GM12878 (cell line): ENCODE results near the gene BCKDHA. TPM values are rescaled to one million over a fixed set of nuclear protein-coding genes. Genes with fewer than 3 reads are reported as not detected.

Source experiments
- ATAC-seq: fragments of 200-7000 bp; cut with Tn5 transposase; 3 replicates; pipeline ENCODE4 v1.9.1; 2020; ENCODE audit warnings: mild to moderate bottlenecking, moderate library complexity
- BruUV-seq: library from RNA; stranded (reverse); fragments of 400-500 nt; replicated peaks from 2 replicates; lab custom pipeline; 2021; lab: Mats Ljungman, UMichigan
- CTCF ChIA-PET: fragments of 300-600 bp; sonication (Branson Sonifier 250); formaldehyde crosslinking; extraction: SDS; loops from one replicate; lab custom pipeline; 2021; ENCODE audit warnings: inconsistent platforms; lab: Yijun Ruan, JAX
- POLR2A ChIA-PET: fragments of 350-600 bp; formaldehyde crosslinking; extraction: SDS; loops from one replicate; lab custom pipeline; 2021; ENCODE audit warnings: inconsistent platforms; lab: Charles Lee
- RAD21 ChIA-PET: fragments of 300-600 bp; sonication (Branson Sonifier 250); formaldehyde crosslinking; loops from one replicate; lab custom pipeline; 2023; ENCODE audit warnings: antibody characterized with exemption; ENCODE audit not compliant: unreplicated experiment; lab: Charles Lee
- SMC1A ChIA-PET: fragments of 300-600 bp; sonication (Branson Sonifier 250); formaldehyde crosslinking; loops from one replicate; lab custom pipeline; 2023; ENCODE audit not compliant: unreplicated experiment, uncharacterized antibody; lab: Charles Lee
- DNase-seq: peaks from one replicate; pipeline ENCODE4 v3.0.0-alpha.2; 2011; ENCODE audit warnings: low read depth, low spot score
- FAIRE-seq: peaks from 3 replicates; lab custom pipeline; 2011; peaks lifted over from hg19 to GRCh38; lab: Jason Lieb, UNC
- H2AFZ ChIP-seq: 2 replicates; pipeline ENCODE4 v1.6.0; 2011; ENCODE audit warnings: low read depth, low read length, control low read depth; ENCODE audit not compliant: control insufficient read depth
- H3K27ac ChIP-seq: 2 replicates; pipeline ENCODE4 v1.5.1; 2011; ENCODE audit warnings: control low read depth; ENCODE audit not compliant: control insufficient read depth, insufficient read depth
- H3K27me3 ChIP-seq, 2 experiments: replicated peaks in 1 of 2; 2 replicates each; pipeline versions ENCODE4 v1.6.0 to v1.6.1; 2011; ENCODE audit warnings: low read length in 1 of 2; ENCODE audit not compliant: control insufficient read depth in 2 of 2, insufficient read depth in 2 of 2
- H3K36me3 ChIP-seq, 2 experiments: 2 replicates each; pipeline ENCODE4 v1.5.1; 2011; ENCODE audit warnings: low read length in 1 of 2; ENCODE audit not compliant: control insufficient read depth in 2 of 2, insufficient read depth in 2 of 2
- H3K4me1 ChIP-seq: 2 replicates; pipeline ENCODE4 v1.6.1; 2011; ENCODE audit warnings: mild to moderate bottlenecking, low read length, moderate library complexity, mixed read lengths; ENCODE audit not compliant: control insufficient read depth, insufficient read depth
- H3K4me2 ChIP-seq: 2 replicates; pipeline ENCODE4 v1.6.0; 2011; ENCODE audit warnings: control low read depth; ENCODE audit not compliant: control insufficient read depth, insufficient read depth
- H3K4me3 ChIP-seq: fragments of 200-600 bp; sonication (generic); 2 replicates; pipeline ENCODE4 v1.5.1; 2016
- H3K79me2 ChIP-seq: 2 replicates; pipeline ENCODE4 v1.6.0; 2011; ENCODE audit warnings: low read length; ENCODE audit not compliant: control insufficient read depth, insufficient read depth
- H3K9ac ChIP-seq: 2 replicates; pipeline ENCODE4 v1.8.0; 2011; ENCODE audit warnings: low read length, control low read depth, mixed read lengths; ENCODE audit not compliant: control insufficient read depth, insufficient read depth
- H3K9me3 ChIP-seq: replicated peaks from 3 replicates; pipeline ENCODE4 v1.5.1; 2011; ENCODE audit warnings: mild to moderate bottlenecking, low read length; ENCODE audit not compliant: control insufficient read depth, insufficient read depth
- H4K20me1 ChIP-seq: 2 replicates; pipeline ENCODE4 v1.6.0; 2011; ENCODE audit not compliant: control insufficient read depth, insufficient read depth
- ATF7 ChIP-seq: fragments of 450-650 bp; IDR thresholded peaks from 2 replicates; pipeline ENCODE4 v1.6.1; 2016; ENCODE audit warnings: low read depth, mild to moderate bottlenecking
- BCL11A ChIP-seq: IDR thresholded peaks from 2 replicates; pipeline ENCODE4 v1.6.1; 2011; ENCODE audit warnings: low read depth, low read length
- CTCF ChIP-seq, 3 experiments: IDR thresholded peaks in 2 of 3; conservative IDR thresholded peaks in 1 of 3; 2 replicates each; pipeline ENCODE4 v1.5.1; 2011; ENCODE audit warnings: low read depth in 3 of 3, low read length in 3 of 3, mild to moderate bottlenecking in 3 of 3, control low read depth in 2 of 3, moderate library complexity in 2 of 3, inconsistent platforms in 1 of 3, mixed read lengths in 1 of 3; ENCODE audit not compliant: control insufficient read depth in 2 of 3, insufficient read depth in 1 of 3; ENCODE audit errors: extremely low read depth in 1 of 3
- DPF2 ChIP-seq: fragments of 450-650 bp; IDR thresholded peaks from 2 replicates; pipeline ENCODE4 v1.6.1; 2017; ENCODE audit warnings: mild to moderate bottlenecking
- GABPA ChIP-seq: IDR thresholded peaks from 2 replicates; pipeline ENCODE4 v1.6.1; 2014; ENCODE audit warnings: antibody characterized with exemption, low read depth, mild to moderate bottlenecking, inconsistent platforms
- NBN ChIP-seq: fragments of 450-650 bp; IDR thresholded peaks from 2 replicates; pipeline ENCODE4 v1.6.1; 2016
- POLR2A ChIP-seq: IDR thresholded peaks from 2 replicates; pipeline ENCODE4 v1.6.1; 2011; ENCODE audit warnings: low read depth, mild to moderate bottlenecking, low read length
- RAD21 ChIP-seq: IDR thresholded peaks from 2 replicates; pipeline ENCODE4 v1.6.1; 2011; ENCODE audit warnings: mild to moderate bottlenecking, low read depth, low read length, moderate library complexity; ENCODE audit not compliant: insufficient read depth
- SMAD1 ChIP-seq: fragments of 450-650 bp; IDR thresholded peaks from 2 replicates; pipeline ENCODE4 v1.6.1; 2018; ENCODE audit warnings: mild to moderate bottlenecking, low read depth; ENCODE audit not compliant: partially characterized antibody
- SPI1 ChIP-seq: IDR thresholded peaks from 2 replicates; pipeline ENCODE4 v1.6.1; 2011; ENCODE audit warnings: low read depth, mild to moderate bottlenecking, low read length, moderate library complexity, borderline replicate concordance; ENCODE audit not compliant: insufficient read depth
- SRF ChIP-seq, 2 experiments: IDR thresholded peaks; 2 replicates each; pipeline ENCODE4 v1.6.1; 2011; ENCODE audit warnings: low read depth in 2 of 2, low read length in 2 of 2, mild to moderate bottlenecking in 1 of 2, moderate library complexity in 1 of 2
- TCF12 ChIP-seq: IDR thresholded peaks from 2 replicates; pipeline ENCODE4 v1.6.1; 2011; ENCODE audit warnings: low read depth, mild to moderate bottlenecking, low read length
- ZNF24 ChIP-seq: fragments of 450-650 bp; IDR thresholded peaks from 2 replicates; pipeline ENCODE4 v1.6.1; 2017; ENCODE audit warnings: antibody characterized with exemption, mild to moderate bottlenecking
- WGBS: methylation state at CpG from one replicate; pipeline ENCODE4 v1.1.6; 2016; ENCODE audit warnings: low lambda C conversion rate; ENCODE audit not compliant: insufficient replicate concordance, insufficient coverage; ENCODE audit errors: missing lambda C conversion rate; 5-methylcytosine and 5-hydroxymethylcytosine counted together
- in situ Hi-C: fragments of 300-500 bp; cut with MboI; formaldehyde crosslinking; loops from 9 replicates; pipeline ENCODE4 v1.14.3; 2018; ENCODE audit warnings: mixed read lengths
- intact Hi-C: fragments of 100-400 bp; cut with micrococcal nuclease; formaldehyde crosslinking; loops from one replicate; pipeline ENCODE4 v1.14.2; 2022; ENCODE audit not compliant: unreplicated experiment
- polyA plus RNA-seq, 11 experiments: library from polyadenylated mRNA; depleted of rRNA in 4 of 11; unstranded in 6 of 11; stranded (reverse) in 5 of 11; fragments of >200 nt; fragmentation: Nextera tagmentation in 4 of 11; fragmentation: Illumina TruSeq in 1 of 11; extraction: Ambion mirVana in 4 of 11; extraction: Trizol in 1 of 11; gene quantifications; 1 replicate in 1 of 11; 2 replicates in 10 of 11; pipeline versions ENCODE4 v1.2.1 to v1.2.3, GENCODE V29; 2011 to 2016; ENCODE audit warnings: inconsistent platforms in 2 of 11, missing spikeins in 2 of 11, low read depth in 1 of 11
- total RNA-seq, 4 experiments: library from RNA; depleted of rRNA in 3 of 4; stranded (reverse); fragments of >200 nt in 3 of 4; fragmentation: Illumina TruSeq in 1 of 4; extraction: Trizol in 1 of 4; gene quantifications; 2 replicates each; pipeline versions ENCODE4 v1.2.1 to v1.2.3, GENCODE V29; 2013 to 2021
- TF ChIP-seq, protein P1 (sequence below): fragments of 150-350 bp; IDR thresholded peaks from 2 replicates; pipeline ENCODE4 v1.6.1; 2014; ENCODE audit warnings: mild to moderate bottlenecking, low read depth, low read length
- TF ChIP-seq, protein P2 (sequence below): IDR thresholded peaks from 2 replicates; pipeline ENCODE4 v1.6.1; 2012; ENCODE audit warnings: mild to moderate bottlenecking, low read depth, low read length

The BCKDHA gene
- total and polyA plus RNA-seq, 10 of the 15 experiments (the other 5 are each of a cell fraction or from before 2014, with no cell fraction given): 9.9 to 107 (median 46.4) TPM

GRCh38 chr19:41430922-41431321 is 33.3 kb downstream of the BCKDHA start (continued):
- TF ChIP-seq SMAD1: no peak
- TF ChIP-seq, protein P1, sequence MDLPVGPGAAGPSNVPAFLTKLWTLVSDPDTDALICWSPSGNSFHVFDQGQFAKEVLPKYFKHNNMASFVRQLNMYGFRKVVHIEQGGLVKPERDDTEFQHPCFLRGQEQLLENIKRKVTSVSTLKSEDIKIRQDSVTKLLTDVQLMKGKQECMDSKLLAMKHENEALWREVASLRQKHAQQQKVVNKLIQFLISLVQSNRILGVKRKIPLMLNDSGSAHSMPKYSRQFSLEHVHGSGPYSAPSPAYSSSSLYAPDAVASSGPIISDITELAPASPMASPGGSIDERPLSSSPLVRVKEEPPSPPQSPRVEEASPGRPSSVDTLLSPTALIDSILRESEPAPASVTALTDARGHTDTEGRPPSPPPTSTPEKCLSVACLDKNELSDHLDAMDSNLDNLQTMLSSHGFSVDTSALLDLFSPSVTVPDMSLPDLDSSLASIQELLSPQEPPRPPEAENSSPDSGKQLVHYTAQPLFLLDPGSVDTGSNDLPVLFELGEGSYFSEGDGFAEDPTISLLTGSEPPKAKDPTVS: no peak
- no peak for TF ChIP-seq TCF12
- no peak for TF ChIP-seq BCL11A
- no peak for TF ChIP-seq SRF (IDR thresholded peaks at IDR 0.05; ENCODE audit: low read depth in 2 of 2, low read length in 2 of 2)
- TF ChIP-seq NBN: no peak

GRCh38 chr19:41431426-41432386 is 34.1 kb downstream of the BCKDHA start:
- no peak overlapping the region for H3K9ac ChIP-seq
- CTCF ChIA-PET: interaction anchor here (0.6 to 1.7 kb wide), 7 partner anchors 8 to 138 kb away, joined by 3 to 7 read pairs (median 5); partner anchors contain the start of gene DMAC2
- TF ChIP-seq POLR2A: 0 out of 2 replicates have a peak, but pooled peaks have one; percentile 35
- TF ChIP-seq SMAD1: no peak
- no peak for TF ChIP-seq DPF2
- TF ChIP-seq CTCF (IDR thresholded peaks at IDR 0.05 in 2 of 3, conservative IDR thresholded peaks at IDR 0.05 in 1 of 3; ENCODE audit: control insufficient read depth in 2 of 3, extremely low read depth in 1 of 3, insufficient read depth in 1 of 3, low read depth in 3 of 3, low read length in 3 of 3): peak; percentile 30 to 38 (median 35); a peak in 3 of 6 replicates
- no peak for TF ChIP-seq GABPA
- TF ChIP-seq, protein P2, sequence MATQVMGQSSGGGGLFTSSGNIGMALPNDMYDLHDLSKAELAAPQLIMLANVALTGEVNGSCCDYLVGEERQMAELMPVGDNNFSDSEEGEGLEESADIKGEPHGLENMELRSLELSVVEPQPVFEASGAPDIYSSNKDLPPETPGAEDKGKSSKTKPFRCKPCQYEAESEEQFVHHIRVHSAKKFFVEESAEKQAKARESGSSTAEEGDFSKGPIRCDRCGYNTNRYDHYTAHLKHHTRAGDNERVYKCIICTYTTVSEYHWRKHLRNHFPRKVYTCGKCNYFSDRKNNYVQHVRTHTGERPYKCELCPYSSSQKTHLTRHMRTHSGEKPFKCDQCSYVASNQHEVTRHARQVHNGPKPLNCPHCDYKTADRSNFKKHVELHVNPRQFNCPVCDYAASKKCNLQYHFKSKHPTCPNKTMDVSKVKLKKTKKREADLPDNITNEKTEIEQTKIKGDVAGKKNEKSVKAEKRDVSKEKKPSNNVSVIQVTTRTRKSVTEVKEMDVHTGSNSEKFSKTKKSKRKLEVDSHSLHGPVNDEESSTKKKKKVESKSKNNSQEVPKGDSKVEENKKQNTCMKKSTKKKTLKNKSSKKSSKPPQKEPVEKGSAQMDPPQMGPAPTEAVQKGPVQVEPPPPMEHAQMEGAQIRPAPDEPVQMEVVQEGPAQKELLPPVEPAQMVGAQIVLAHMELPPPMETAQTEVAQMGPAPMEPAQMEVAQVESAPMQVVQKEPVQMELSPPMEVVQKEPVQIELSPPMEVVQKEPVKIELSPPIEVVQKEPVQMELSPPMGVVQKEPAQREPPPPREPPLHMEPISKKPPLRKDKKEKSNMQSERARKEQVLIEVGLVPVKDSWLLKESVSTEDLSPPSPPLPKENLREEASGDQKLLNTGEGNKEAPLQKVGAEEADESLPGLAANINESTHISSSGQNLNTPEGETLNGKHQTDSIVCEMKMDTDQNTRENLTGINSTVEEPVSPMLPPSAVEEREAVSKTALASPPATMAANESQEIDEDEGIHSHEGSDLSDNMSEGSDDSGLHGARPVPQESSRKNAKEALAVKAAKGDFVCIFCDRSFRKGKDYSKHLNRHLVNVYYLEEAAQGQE: no peak
- TF ChIP-seq ATF7: no peak
- TF ChIP-seq RAD21: peak; percentile 49
- no peak for TF ChIP-seq SPI1
- no peak for TF ChIP-seq ZNF24

More at GRCh38 chr19:41431426-41432386, 34.1 kb downstream of the BCKDHA start:
- no peak for FAIRE-seq
- Histone ChIP-seq H3K4me3 (no peak overlapping the region), H3K4me2 (no peak overlapping the region), H3K79me2 (no peaks in the 10 kb centered on the region; the same call in 1 of the 2 replicates), H2AFZ (no peak overlapping the region), H3K27me3 (no peaks in the 10 kb centered on the region), H3K9me3 (no peaks in the 10 kb centered on the region), H3K4me1 (peaks cover 9% of the 10 kb centered on the region), H4K20me1 (no peaks in the 10 kb centered on the region; the same call in 1 of the 2 replicates), H3K36me3 (peaks cover 9 to 16% of the 10 kb centered on the region in 2 experiments), H3K27ac (no peak overlapping the region)
- ChIA-PET RAD21 (interaction anchor here (0.6 kb wide), 1 partner anchor 23 kb away, joined by 3 read pairs; no protein-coding TSS in a partner anchor), SMC1A (interaction anchor here (1.0 kb wide), 1 partner anchor 33 kb away, joined by 4 read pairs; no protein-coding TSS in a partner anchor), POLR2A (no interaction called here)
- 94% methylated on average over 23 of the region's 23 CpGs for WGBS
- intact Hi-C loops: no loop called here
- no peak for DNase-seq
- in situ Hi-C loops: no loop called here
- ATAC-seq: no peak
- no TSS peak for BruUV-seq
